ENCODE results near the gene ATG7.
"Not testable (repeated sequence)": the region's sequence is repeated elsewhere in the genome, so short reads cannot be mapped to it uniquely, and the experiment has no call there.

Gene ATG7

DNA sequence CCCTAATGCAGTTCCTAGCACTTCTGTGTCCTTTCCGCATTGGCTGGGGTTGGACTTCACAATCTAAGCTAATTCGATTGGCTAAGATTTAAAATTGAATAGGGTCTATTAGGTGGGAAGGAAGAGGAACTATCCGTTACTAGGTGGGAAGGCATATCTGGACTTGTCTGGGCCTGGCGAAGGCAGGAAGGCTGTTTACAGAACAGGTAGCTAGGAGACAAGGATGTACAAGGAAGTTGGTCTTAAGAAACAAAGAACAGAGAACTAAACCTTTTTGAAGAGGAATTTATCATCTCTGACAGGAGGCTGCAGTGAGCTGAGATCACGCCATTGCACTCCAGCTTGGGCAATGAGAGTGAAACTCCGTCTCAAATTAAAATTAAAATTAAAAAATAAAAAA is 17.3 kb upstream of the ATG7 start:
- no peak for DNase-seq (ENCODE audit: low read depth, low spot score)

DNA sequence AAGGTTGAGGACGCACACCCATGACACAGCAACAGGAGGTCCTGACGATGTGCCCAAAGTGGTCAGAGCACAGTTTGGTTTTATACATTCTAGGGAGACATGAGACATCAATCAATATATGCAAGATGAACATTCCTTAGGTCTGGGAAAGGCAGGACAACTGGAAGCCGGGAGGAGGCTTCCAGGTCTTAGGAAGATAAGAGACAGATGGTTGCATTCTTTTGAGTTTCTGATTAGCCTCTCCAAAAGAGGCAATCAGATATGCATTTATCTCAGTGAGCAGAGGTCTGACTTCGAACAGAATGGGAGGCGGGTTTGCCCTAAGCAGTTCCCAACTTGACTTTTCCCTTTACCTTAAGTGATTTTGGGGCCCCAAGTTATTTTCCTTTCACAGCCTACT is 16.7 kb upstream of the ATG7 start:
- DNase-seq (ENCODE audit: low read depth, low spot score): not testable (repeated sequence)

DNA sequence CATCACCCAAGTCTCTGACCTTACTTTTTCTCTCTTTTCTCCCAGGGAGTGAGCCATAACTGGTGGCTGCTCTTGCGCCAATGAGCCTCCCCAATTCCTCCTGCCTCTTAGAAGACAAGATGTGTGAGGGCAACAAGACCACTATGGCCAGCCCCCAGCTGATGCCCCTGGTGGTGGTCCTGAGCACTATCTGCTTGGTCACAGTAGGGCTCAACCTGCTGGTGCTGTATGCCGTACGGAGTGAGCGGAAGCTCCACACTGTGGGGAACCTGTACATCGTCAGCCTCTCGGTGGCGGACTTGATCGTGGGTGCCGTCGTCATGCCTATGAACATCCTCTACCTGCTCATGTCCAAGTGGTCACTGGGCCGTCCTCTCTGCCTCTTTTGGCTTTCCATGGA is 13.2 kb upstream of the ATG7 start:
- no peak for DNase-seq (ENCODE audit: low read depth, low spot score)

DNA sequence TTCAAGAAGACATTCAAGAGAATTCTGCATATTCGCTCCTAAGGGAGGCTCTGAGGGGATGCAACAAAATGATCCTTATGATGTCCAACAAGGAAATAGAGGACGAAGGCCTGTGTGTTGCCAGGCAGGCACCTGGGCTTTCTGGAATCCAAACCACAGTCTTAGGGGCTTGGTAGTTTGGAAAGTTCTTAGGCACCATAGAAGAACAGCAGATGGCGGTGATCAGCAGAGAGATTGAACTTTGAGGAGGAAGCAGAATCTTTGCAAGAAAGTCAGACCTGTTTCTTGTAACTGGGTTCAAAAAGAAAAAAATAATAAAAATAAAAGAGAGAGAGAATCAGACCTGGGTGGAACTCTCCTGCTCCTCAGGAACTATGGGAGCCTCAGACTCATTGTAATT is 11.7 kb upstream of the ATG7 start:
- no peak for DNase-seq (ENCODE audit: low read depth, low spot score)

DNA sequence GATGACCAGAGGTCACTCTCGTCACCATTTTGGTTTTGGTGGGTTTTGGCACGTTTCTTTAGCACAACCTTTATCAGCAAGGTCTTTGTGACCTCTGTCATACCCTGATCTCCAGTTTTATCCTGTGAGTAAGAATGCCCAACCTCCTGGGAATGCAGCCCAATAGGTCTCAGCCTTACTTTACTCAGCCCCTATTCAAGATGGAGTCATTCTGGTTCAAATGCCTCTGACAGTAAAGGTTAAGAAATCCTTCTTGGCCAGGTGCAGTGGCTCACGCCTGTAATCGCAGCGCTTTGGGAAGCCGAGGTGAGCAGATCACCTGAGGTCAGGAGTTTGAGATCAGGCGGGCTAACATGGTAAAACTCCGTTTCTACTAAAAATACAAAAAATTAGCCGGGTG is 3.2 kb upstream of the ATG7 start:
- no peak for DNase-seq (ENCODE audit: low read depth, low spot score)

DNA sequence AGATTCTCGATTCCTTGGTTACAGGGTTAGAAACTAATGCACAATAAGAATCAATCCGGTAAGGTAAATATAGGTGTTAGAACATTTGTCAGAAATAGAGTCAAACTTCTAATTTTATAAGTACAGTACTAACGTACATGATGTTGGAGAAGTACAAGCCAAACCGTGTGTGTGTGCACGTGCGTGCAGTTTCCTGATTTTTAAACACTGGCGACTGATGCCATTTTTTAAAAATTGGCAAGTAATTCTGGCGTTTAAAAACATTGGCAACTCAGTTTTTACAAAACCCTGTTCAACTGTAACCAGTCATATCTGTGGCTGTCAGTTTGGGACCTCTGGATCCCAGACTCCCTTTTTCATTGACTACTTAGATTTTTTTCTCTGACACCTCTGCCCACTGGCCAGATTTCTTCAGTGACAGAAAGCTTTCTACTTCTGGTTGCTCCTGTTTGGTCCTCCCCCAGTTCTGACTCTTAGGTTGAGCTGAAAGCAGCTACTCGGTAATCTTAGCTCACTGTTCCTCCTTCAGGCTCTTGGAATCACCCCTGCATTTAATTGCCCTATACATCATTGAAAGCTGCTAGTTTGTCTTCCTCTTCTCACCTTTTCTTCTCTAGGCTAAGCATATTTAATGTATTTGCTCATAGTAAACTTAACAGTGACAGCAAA is 843 bp downstream of the ATG7 start:
- DNase-seq (ENCODE audit: low read depth, low spot score): no peak

DNA sequence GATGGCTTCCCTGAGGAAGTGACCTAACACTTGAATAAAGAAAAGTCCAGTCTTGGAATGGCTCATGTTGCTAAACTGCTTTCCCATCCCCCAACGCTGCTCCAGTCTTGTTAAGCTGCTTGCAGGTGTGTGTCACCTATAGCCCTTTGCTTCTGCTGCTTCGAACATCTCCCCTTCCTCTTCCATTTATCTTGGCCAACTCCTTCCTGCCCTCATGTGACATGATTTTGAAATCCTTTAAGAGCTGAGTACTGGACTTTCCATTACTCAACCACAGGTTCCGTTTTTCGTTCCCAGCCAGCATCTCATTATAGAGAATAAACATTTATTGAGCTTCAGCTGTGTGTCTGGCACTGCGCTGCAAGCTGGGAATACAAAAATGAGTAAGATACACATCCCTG is 1.7 kb downstream of the ATG7 start:
- DNase-seq (ENCODE audit: low read depth, low spot score): no peak

DNA sequence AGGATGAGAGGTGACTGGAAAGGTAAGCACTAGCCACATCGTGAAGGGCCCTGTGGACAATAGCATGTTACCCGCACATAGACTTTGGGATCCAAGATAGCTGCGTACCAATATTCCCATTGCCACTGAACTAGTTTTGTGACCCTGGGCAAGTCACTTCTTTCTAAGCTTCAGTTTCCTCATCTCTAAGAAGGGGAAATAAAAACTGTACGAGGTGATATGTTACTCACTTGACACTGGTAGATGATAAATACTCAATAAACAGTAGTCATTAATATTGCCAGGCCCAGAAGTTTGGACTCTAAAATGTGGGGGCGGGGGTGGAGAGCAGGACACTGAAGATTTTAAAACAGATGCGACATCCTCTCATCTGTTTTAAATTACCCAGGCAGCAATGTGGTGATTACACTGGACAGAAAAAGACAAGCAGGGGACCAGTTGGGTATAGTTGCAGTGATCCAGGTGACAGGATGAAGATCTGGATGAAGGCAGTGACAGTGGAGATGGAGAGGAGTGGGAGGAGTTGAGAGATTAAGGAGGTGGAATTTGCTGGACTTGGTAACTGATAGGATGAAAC is 2.5 kb downstream of the ATG7 start:
- no peak for DNase-seq (ENCODE audit: low read depth, low spot score)

DNA sequence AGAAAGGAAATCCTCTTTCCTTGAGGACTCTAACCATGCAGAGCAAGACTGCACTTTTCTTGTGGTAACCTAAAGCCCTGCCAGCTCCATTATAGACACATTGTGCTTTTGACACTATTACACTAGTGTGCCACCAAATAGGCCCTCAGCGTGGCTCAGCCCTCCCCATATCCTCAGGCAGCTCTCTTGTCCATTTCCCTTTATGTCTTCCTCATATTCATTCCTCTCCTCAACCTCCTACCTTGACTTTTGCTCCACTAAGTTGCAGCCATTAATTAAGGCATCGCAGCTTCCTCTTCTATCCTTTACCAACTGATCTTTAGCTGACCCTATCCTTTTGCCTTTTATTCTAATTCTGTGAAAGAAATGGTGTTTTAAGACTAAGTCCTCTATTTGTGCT is 3.7 kb downstream of the ATG7 start:
- no peak for DNase-seq (ENCODE audit: low read depth, low spot score)

DNA sequence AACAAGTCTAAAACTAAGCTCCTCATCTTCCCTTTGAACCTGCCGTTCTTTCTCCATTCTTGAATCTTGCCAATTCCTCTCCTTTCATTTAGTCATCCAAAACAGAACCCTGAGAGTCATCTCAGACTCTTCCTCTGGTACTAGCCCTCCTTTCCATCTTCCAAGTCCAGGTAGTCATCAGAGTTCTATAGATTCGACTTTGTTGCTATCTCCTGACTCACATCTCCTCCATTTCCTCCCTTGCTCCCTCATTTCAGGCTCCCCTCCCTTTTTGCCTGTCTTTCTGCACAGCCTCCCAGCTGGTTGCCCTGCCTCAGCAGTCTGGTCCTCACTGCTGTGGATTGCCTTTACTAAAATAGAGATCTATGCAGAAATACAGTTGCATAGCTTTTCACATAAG is 4.7 kb downstream of the ATG7 start:
- DNase-seq (ENCODE audit: low read depth, low spot score): no peak

DNA sequence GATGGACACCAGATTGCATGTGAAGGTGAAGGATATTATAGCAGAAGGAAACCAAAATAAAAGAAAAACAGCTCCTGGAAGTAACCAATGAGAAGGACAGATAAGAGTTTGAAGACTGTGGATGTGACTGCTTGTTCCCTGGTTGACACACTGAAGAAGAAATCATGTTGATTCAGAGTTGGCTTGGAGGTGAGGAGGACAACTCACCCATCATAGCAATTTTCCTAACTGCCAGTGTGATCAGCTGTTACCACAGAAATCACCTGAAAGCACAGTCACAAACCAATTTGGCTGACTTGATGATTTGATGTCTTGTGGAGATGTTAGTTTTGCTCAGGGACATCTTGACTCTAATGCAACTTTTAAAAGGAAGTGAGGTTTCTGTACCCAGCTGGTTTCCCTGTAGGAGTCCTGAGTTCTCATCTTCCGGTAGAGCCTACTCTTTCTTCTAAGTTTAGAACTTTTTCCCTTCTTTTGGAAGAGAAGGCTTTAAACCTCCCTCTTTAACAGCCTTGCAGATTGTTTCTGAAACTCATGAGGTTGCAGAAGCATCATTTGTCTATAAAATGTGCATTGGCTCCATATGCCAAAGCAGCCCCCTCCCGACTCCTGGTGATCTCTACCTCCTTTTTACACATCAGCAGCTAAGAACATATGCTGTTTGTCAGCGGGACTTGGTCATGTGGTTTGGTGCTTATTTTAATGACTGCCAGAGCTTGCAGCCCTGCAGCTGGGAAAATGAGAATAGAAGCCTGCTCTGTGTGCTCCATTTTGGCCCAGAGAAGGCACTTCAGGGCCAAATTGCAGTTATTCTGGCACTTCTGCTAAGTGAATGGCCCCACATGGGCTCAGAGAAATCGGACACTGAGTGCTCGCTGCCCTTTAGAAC is 10.3 kb downstream of the ATG7 start:
- no peak for DNase-seq (ENCODE audit: low read depth, low spot score)

DNA sequence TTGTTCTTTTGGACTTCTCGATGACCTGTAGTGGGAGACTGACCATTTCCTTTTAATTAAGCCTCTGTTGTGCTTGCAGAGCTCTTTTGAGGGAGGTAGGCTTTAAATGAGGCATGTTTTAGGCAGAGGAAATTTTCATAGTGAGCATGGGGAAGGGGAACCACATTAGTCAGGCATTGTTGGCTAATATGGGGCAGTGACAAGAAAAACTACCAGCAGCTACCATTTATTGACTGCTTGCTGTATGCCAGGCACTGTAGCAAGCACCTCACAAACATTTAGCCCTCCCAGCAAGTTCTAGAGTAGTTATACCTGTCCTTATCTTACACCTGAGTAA is 10.9 kb downstream of the ATG7 start:
- DNase-seq (ENCODE audit: low read depth, low spot score): no peak

DNA sequence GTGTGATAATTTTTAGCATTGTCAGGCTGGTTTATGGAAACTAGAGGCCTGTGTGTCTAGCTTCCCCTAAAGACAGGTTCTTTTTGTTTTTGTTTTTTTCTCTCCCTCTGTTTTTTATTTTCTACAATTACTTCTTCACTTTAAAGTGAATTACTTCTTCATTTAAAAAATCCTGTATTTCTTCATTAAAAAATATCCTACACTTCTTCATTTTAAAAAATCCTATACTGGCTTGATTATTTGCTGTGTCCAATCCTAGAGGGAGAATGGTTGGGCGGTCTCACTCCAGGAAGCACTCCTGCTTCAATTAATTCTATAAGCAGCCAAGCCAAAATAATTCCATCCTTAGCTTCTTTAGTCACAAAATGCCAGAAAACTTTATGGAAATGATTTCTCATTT is 11.8 kb downstream of the ATG7 start:
- no peak for DNase-seq (ENCODE audit: low read depth, low spot score)

DNA sequence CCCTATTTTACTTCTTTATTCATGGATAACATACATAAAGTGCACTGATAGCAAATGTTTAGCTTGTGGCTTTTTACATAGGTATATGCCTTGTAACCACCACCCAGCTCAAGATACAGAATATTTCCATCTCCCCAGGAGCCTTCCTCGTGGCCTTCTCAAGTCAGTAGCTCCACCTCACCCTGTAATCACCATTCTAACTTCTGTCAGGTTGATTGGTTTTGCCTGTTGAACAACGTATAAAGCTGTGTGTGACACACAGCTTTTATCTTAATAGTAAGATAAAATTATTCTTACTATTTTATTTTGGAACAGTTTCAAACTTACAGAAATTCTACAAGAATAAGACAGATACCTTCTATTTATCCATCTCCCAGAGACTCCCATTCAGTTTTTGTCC is 13.3 kb downstream of the ATG7 start:
- DNase-seq (ENCODE audit: low read depth, low spot score): no peak

DNA sequence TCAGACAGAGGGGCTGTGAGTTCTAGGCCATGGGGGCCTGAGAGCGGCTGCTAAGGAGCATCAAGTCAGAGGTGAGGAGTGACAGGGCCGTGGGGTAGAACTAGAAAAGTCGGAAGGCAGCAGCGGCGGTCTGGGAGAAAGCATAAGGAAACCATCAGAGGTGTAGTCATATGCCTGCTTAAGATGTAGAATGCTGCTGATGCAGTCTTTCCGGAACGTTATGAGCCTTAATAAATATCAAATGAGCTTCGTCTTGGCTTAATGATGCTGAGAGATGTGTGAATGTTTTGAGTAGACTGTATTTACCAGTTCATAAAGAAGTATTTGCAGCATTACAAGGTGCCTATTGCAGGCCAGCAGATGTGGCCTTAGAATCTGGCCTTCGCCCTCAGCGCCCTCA is 15.2 kb downstream of the ATG7 start:
- no peak for DNase-seq (ENCODE audit: low read depth, low spot score)

DNA sequence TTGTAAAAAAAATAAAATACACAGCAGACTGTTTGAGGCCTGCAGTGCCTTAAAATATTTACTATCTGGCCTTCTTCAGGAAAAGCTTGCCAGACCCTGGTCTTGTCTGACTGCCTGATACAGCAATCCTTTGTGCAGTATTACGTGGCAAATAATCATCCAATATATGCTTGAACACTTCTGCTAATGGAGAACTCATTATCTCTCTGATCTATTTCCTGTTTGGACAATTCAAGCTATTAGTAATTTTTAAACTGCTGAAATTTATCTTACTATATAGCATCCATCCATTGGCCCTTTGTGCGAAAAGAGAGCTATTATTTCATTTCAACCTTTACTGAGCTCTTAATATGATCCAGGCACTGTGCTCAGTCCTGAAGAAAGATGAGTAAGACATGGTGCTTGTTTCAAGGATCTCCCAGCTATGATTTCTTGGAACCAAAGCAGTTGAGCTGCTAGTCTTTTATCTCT is 15.9 kb downstream of the ATG7 start:
- DNase-seq (ENCODE audit: low read depth, low spot score): no peak

DNA sequence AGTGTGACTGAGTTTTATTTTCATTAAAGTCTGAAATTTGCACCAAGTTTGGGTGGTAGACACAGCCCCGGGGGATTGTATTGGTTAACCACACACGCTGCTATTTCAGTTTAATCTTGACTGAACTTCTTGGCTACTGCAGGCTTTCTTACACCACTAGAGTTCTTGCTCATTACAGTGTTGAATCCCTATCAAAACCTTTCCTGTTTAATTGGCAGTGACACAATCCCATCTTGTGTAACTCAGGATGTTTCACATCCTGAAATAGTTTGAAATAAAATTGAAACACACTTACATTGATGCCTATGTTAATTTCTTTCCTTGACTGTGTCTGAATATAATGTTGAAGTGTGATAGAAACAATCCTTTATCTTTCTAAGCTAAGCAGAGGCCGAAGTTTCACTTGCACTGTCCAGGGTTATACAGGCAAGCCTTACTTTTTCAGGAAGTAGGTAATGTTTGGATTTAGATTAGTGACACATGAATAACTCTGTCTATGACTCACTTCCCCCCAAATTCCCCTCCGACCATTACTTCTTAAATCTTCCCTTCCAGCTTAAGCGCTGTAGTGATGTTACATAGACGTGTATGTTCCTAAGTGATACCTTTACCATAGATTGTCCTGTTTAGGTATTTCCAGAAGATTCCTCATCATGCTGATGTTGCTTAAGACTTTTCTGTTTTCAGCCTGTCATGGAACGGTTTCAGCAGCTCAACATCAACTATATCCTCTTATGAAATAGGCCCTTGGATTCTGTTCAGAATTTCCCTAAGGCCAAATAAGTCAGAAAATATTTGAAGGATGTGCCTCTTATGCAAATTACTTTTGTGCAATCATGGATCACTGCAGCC is 16.8 kb downstream of the ATG7 start:
- DNase-seq (ENCODE audit: low read depth, low spot score): no peak

DNA sequence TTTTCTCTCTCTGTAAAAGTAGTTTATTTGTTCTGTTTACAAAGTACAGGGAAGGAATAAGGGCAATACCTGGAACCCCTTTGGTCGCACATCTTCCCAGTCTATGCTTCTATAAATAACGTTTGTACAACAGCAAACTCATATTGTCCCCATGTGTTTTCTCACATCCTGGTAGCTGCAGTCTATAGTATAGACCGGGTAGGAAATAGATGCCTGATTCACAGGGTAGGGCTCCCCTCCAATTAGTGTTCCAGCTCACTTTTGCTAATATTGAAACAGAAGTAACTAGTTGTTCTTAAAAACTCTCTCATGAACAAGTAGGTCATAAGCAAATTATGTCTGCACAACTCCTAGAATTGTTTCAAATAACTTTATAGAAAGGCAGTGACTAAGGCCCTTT is 17.7 kb downstream of the ATG7 start:
- DNase-seq (ENCODE audit: low read depth, low spot score): no peak

DNA sequence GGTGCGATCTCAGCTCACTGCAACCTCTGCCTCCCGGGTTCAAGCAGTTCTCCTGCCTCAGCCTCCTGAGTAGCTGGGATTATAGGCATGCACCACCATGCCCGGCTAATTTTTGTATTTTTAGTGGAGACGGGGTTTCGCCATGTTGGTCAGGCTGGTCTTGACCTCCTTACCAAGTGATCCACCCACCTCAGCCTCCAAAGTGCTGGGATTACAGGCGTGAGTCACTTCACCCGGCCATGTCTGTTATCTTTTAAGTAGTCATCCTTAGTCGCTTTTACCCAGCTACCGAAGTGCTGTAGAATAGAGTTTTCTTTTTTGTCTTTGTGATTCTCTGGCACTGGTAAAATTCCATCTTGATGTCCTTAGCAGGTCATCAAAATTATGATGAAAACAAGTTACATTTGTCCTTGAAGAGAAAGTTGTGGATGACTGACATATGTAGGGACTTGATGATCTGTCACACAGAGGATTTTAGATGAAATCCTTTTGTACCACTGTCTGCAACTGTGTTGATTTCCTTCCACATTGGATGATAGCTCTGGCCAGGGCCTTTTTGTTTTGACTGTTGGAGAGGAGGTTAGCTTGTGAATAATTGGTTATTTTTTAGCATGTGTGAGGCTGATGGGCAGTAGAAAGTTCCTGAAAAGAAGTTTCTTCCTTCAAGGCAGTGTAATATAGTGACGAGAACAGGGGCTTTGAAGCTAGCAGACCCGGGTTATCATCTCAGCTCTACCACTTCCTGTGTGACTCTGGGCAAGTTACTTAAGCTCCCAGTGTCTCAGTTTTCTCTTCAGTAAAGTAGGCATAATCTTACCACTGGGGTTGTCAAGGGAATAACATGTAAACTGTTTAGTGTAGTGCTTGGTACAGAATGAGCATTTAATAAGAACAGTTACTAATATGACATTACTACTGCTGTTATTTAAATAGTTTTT is 18.8 kb downstream of the ATG7 start:
- no peak for DNase-seq (ENCODE audit: low read depth, low spot score)

DNA sequence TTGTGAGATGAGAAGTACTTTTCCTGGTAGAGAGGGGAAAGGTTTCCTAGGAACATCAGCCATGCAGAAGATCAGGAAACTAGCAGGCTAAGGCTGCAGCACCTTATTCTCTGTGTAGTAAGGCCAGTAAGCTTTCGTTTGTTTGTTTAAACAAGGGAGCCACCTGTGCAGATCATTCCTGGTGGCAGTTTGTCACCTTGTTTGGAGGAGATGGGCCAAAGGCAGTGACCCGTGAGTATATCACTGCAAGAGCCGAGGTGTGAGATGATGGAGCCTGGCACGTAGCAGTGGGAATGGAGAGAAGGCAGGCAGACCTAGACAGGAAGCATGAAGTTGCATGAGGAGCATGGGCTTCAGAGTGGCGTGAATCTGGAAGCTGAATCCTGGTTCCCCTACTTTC is 19.6 kb downstream of the ATG7 start:
- no peak for DNase-seq (ENCODE audit: low read depth, low spot score)

DNA sequence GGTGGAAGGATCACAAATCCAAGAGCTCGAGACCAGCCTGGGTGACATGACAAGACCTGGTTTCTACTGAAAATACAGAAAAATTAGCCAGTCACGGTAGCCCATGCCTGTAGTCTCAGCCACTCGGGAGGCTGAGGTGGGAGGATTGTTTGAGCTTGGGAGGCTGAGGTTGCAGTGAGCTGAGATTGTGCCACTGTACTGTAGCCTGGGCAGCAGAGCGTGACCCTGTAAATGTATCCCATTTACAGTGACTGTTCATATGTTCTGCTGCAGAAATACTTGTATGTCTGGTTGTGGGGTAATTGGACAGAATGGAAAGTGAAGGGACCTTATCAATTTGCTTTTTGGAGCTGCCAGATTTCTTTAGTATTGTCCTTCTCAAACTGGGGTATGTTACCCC is 24.9 kb downstream of the ATG7 start:
- DNase-seq (ENCODE audit: low read depth, low spot score): no peak

All from activated naive CD8-positive, alpha-beta T cell treated with anti-CD3 and anti-CD28 coated beads, Interleukin-2, amount 50 U/mL, for 16 hours (primary cell).